GM18502 (cell line): ENCODE measurements around the gene HTR3C.

Experiments
- ATAC-seq: cut with Tn5 transposase; IDR thresholded peaks from one replicate; pipeline ENCODE4 v1.9.1; 2021; ENCODE audit warnings: mild to moderate bottlenecking; ENCODE audit not compliant: unreplicated experiment, poor library complexity

HTR3C gene

DNA sequence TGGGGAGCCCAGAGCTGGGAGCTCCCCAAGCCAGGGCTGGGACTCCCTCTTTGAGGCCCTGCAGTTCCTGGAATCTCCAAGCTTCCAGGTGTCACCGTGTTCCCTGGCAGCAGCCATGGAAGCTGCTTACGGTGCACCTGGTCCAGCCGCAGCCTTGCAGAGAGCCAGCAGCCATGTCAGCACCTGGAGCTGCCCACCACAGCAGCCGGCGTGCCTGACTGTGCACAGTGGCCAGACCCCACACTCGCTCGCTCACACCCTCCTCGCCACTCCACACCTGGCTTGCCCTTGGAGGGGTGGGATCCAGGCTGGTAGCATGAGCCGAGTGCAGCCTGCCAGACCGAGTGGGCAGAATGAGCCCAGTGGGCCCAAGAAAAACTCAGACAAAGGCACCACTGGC is 29.2 kb downstream of the HTR3C start:
- ATAC-seq: no peak

DNA sequence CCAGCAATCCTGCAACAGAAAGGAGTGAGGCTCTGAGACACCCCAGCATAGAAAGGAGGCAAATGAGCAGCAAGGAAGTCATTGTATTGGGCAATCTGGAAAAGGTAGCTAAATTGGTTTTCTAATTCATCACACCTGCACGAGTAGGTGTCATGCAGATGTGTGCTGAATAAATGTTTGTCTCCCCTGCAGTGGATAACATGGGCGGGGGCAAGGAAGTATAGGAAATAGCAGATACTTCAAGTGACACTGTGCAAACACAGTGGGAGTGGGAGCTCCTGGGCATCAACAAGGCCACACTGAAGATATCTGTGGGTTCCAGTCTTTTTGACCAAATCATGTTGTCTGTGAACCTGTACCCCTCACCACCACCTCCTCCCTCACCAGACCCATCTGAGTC is 29.6 kb downstream of the HTR3C start:
- no peak for ATAC-seq

DNA sequence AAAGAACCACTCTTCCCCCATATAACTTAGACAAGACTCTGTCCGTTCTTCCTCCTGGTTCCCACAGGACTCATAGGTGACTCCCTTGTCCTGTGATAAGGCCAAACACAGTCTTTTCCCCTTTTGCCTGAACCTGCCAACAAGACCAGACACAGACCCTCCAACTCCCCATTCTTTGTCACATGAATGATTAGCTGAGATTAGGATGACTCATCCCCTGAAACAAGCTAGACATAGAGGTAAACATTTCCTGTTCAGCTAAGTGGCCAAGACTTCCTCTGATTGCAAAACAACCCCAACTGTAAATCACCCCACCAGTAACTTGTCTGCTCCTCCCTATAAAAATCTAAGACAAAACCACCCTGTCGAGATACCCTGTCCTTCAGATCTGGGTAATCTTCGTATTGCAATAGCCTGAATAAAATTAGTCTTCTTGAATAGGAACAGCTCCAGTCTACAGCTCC is 32.6 kb downstream of the HTR3C start:
- no peak for ATAC-seq

DNA sequence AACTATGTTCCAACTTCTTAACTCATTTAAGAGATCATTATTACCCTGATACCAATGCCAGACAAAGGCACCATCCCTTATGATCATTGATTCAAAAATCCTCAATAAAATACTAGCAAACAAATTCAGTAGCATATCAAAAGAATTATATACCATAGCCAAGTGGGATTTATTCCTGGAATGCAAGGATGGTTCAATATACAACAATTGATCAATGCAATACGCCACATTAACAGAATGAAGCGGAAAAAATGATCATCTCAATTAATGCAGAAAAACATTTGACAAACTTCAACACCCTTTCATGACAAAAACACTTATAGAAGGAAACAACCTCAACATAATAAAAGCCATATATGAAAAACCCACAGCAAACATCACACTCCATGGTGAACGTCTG is 39.4 kb downstream of the HTR3C start:
- ATAC-seq: no peak

DNA sequence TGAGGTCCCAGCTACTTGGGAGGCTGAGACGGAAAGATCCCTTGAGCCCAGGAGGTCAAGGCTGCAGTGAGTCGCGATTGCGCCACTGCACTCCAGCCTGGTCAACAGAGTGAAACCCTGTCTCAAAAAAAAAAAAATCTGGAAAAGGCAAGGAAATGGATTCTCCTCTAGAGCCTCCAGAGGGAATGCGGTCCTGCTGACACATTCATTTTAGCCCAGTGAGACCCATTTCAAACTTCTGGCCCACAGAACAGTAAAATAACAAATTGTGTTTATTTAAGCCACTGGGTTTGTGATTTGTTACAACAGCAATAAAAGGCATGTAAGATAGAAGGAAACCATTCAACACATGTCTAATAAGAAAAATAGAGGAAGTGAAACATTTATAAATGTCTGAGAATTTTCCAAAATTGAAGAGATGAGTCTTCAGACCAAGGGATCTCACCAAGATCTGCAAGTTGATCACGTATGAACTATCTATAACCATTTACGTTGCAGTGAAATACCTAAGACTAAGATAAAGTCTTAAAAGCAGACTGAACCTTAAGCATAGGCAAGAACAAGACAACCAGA is 44.0 kb downstream of the HTR3C start, which contains the start of gene HTR3E:
Gene HTR3E, plus strand, starts transcription at position 254 of the 573 bp plus-strand sequence. CDS start 466 bp downstream, outside the sequence.
- ATAC-seq: no peak

DNA sequence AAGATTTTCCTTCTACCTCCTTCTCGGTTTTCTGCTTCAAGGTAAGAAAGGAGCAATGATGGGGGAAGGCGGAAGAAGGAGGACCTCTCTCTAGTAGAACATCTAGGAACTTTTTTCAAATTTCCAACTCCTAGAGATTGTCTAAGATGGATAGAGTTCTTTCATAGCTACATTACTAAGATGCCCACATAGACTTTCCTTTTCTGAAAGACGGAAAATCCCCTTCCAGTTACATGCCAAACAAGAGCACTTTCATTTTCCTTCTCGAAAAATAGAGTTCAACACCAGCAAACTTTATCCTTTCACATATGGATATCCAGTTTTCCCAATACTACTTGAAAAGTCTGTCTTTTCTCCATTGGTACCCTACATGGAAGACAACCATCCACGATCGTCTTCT is 44.7 kb downstream of the HTR3C start:
- no peak for ATAC-seq

DNA sequence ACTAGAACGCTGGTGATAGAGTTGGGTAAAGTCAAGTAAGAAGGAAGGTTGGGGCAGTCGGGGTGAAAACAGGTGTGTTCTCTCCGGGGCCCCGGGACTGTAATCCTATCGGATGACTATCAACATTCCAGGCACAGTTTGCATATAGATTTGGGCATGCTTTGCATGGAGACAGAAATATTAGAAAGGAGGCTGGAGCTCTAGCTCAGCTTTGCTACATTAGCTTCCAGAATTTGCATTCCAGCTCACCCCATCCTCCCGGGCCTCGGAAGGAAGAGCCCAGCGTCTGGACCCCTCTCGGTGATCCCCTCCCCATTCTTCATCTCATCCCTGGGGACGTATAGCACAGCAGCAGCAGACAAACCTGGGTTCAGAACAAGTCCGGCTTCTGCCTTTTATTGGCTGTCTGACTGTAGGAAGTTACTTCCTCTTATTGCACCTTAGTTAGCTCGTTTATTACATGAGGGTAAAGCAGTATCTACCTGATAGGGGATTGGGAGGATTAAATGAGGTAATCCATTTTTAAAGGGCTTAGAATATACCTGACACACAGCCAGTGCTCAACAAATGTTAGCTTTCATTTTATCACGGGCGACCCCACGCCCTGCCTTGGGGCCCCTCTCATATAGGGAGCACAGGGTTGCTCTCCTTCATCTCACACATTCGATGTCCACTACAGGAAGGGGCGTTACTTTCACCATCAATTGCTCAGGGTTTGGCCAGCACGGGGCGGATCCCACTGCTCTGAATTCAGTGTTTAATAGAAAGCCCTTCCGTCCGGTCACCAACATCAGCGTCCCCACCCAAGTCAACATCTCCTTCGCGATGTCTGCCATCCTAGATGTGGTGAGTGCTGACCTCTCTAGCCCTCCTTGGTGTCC is 47.2 kb downstream of the HTR3C start:
- no peak for ATAC-seq
